GM12878 (cell line): ENCODE results near the gene HS6ST3.

Experiments
- CTCF ChIP-seq, 3 experiments: IDR thresholded peaks in 2 of 3; conservative IDR thresholded peaks in 1 of 3; 2 replicates each; pipeline ENCODE4 v1.5.1; 2011; ENCODE audit warnings: low read depth in 3 of 3, low read length in 3 of 3, mild to moderate bottlenecking in 3 of 3, control low read depth in 2 of 3, moderate library complexity in 2 of 3, inconsistent platforms in 1 of 3, mixed read lengths in 1 of 3; ENCODE audit not compliant: control insufficient read depth in 2 of 3, insufficient read depth in 1 of 3; ENCODE audit errors: extremely low read depth in 1 of 3
- EZH2 ChIP-seq: IDR thresholded peaks from 2 replicates; pipeline ENCODE4 v1.6.1; 2012; ENCODE audit warnings: low read depth, mild to moderate bottlenecking, control low read depth, inconsistent platforms, low read length, borderline replicate concordance; ENCODE audit not compliant: control insufficient read depth
- MTA3 ChIP-seq: IDR thresholded peaks from 2 replicates; pipeline ENCODE4 v1.6.1; 2012; ENCODE audit warnings: low read length, inconsistent platforms, borderline replicate concordance
- NFIC ChIP-seq: IDR thresholded peaks from 2 replicates; pipeline ENCODE4 v1.6.1; 2012; ENCODE audit warnings: low read depth, mild to moderate bottlenecking, inconsistent platforms, low read length, moderate library complexity
- POLR2AphosphoS5 ChIP-seq: IDR thresholded peaks from 2 replicates; pipeline ENCODE4 v1.6.1; 2011; ENCODE audit warnings: mild to moderate bottlenecking, low read length, inconsistent platforms
- REST ChIP-seq: IDR thresholded peaks from 2 replicates; pipeline ENCODE4 v1.6.1; 2012; ENCODE audit warnings: mild to moderate bottlenecking, low read depth, low read length
- SPI1 ChIP-seq: IDR thresholded peaks from 2 replicates; pipeline ENCODE4 v1.6.1; 2011; ENCODE audit warnings: low read depth, mild to moderate bottlenecking, low read length, moderate library complexity, borderline replicate concordance; ENCODE audit not compliant: insufficient read depth

- TF ChIP-seq SPI1 = no peak
- TF ChIP-seq CTCF (IDR thresholded peaks at IDR 0.05 in 2 of 3, conservative IDR thresholded peaks at IDR 0.05 in 1 of 3; ENCODE audit: control insufficient read depth in 2 of 3, extremely low read depth in 1 of 3, insufficient read depth in 1 of 3, low read depth in 3 of 3, low read length in 3 of 3) = no peak
- no peak for TF ChIP-seq NFIC
- no peak for TF ChIP-seq MTA3
- no peak for TF ChIP-seq POLR2AphosphoS5
- TF ChIP-seq REST = no peak
- no peak for TF ChIP-seq EZH2
These were observed 360.0 kb downstream of the HS6ST3 start for GRCh38 chr13:96449920-96450319.
